Neuronal stem cell (in vitro differentiated cells): ENCODE measurements around the gene ZNF419.
"Not testable (repeated sequence)": the region's sequence is repeated elsewhere in the genome, so short reads cannot be mapped to it uniquely, and the experiment has no call there.

ENCODE experiments used
- DNase-seq: peaks from one replicate; pipeline ENCODE4 v3.0.0-alpha.2; 2013; ENCODE audit warnings: low spot score
- H2AFZ ChIP-seq: one replicate; pipeline ENCODE4 v1.6.1; 2013; ENCODE audit warnings: mild to moderate bottlenecking, low read length, inconsistent platforms
- H2AK5ac ChIP-seq: 2 replicates; pipeline ENCODE4 v1.6.1; 2013; ENCODE audit warnings: low read depth, mild to moderate bottlenecking, inconsistent platforms, low read length, moderate library complexity, mixed read lengths
- H2BK120ac ChIP-seq: 2 replicates; pipeline ENCODE4 v1.6.1; 2013; ENCODE audit warnings: low read depth, mild to moderate bottlenecking, inconsistent platforms, low read length, moderate library complexity, mixed read lengths
- H2BK12ac ChIP-seq: one replicate; pipeline ENCODE4 v1.6.1; 2013; ENCODE audit warnings: low read length, inconsistent platforms
- H2BK15ac ChIP-seq: 2 replicates; pipeline ENCODE4 v1.6.1; 2013; ENCODE audit warnings: mild to moderate bottlenecking, low read length, inconsistent platforms, mixed read lengths
- H2BK5ac ChIP-seq: one replicate; pipeline ENCODE4 v1.6.1; 2013; ENCODE audit warnings: inconsistent platforms, mild to moderate bottlenecking, low read length, moderate library complexity
- H3K14ac ChIP-seq: one replicate; pipeline ENCODE4 v1.6.1; 2013; ENCODE audit warnings: low read length, inconsistent platforms
- H3K18ac ChIP-seq: 2 replicates; pipeline ENCODE4 v1.6.1; 2013; ENCODE audit warnings: low read length, inconsistent platforms
- H3K23ac ChIP-seq: 2 replicates; pipeline ENCODE4 v1.6.1; 2013; ENCODE audit warnings: low read depth, mild to moderate bottlenecking, mixed read lengths, low read length, inconsistent platforms; ENCODE audit not compliant: poor library complexity
- H3K27ac ChIP-seq: replicated peaks from 3 replicates; pipeline ENCODE4 v1.5.1; 2013; ENCODE audit warnings: low read length, inconsistent platforms
- H3K27me3 ChIP-seq, 3 experiments: 2 replicates each; pipeline ENCODE4 v1.6.1; 2013; ENCODE audit warnings: low read length in 3 of 3, mild to moderate bottlenecking in 2 of 3, inconsistent platforms in 1 of 3, low read depth in 1 of 3, mixed read lengths in 1 of 3, moderate library complexity in 1 of 3; ENCODE audit not compliant: control insufficient read depth in 3 of 3, insufficient read depth in 3 of 3
- H3K36me3 ChIP-seq, 2 donors: replicated peaks in 1 of 2; 2 replicates each; pipeline ENCODE4 v1.6.1; 2013; ENCODE audit warnings: low read length in 2 of 2; ENCODE audit not compliant: control insufficient read depth in 2 of 2, insufficient read depth in 2 of 2
- H3K4ac ChIP-seq: 2 replicates; pipeline ENCODE4 v1.6.1; 2013; ENCODE audit warnings: inconsistent platforms, mild to moderate bottlenecking, low read length, moderate library complexity
- H3K4me1 ChIP-seq, 2 donors: 1 replicate in 1 of 2; 2 replicates in 1 of 2; pipeline ENCODE4 v1.6.1; 2013; ENCODE audit warnings: low read length in 2 of 2, low read depth in 1 of 2; ENCODE audit not compliant: control insufficient read depth in 2 of 2, insufficient read depth in 1 of 2
- H3K4me2 ChIP-seq: one replicate; pipeline ENCODE4 v1.6.1; 2013; ENCODE audit warnings: mild to moderate bottlenecking, low read length, inconsistent platforms; ENCODE audit not compliant: insufficient read depth, poor library complexity, severe bottlenecking
- H3K4me3 ChIP-seq, 2 donors: 2 replicates each; pipeline ENCODE4 v1.5.1; 2013; ENCODE audit warnings: low read length in 2 of 2, mild to moderate bottlenecking in 2 of 2, inconsistent platforms in 1 of 2, moderate library complexity in 1 of 2
- H3K79me1 ChIP-seq: one replicate; pipeline ENCODE4 v1.6.1; 2013; ENCODE audit warnings: low read depth, mild to moderate bottlenecking, inconsistent platforms, low read length, moderate library complexity
- H3K9ac ChIP-seq: one replicate; pipeline ENCODE4 v1.6.1; 2013; ENCODE audit warnings: mild to moderate bottlenecking, low read depth, low read length, inconsistent platforms; ENCODE audit not compliant: poor library complexity
- H3K9me3 ChIP-seq, 2 donors: replicated peaks in 1 of 2; 2 replicates each; pipeline versions ENCODE3 to v1.6.1; 2013; ENCODE audit warnings: low read length in 2 of 2, mild to moderate bottlenecking in 2 of 2, inconsistent platforms in 1 of 2, low read depth in 1 of 2, mixed read lengths in 1 of 2, moderate library complexity in 1 of 2; ENCODE audit not compliant: control insufficient read depth in 2 of 2, insufficient read depth in 1 of 2
- H4K8ac ChIP-seq: one replicate; pipeline ENCODE4 v1.6.1; 2013; ENCODE audit warnings: low read depth, mild to moderate bottlenecking, inconsistent platforms, low read length, moderate library complexity
- H4K91ac ChIP-seq: one replicate; pipeline ENCODE4 v1.6.1; 2013; ENCODE audit warnings: low read length, low read depth, mild to moderate bottlenecking, inconsistent platforms; ENCODE audit not compliant: poor library complexity
- WGBS, 2 donors: extraction: QIAGEN DNeasy Blood & Tissue Kit; methylation state at CpG; one replicate each; pipeline ENCODE4 v1.1.7; 2013; ENCODE audit warnings: missing lambda C conversion rate in 2 of 2, mixed read lengths in 1 of 2; ENCODE audit not compliant: insufficient read length in 2 of 2, insufficient replicate concordance in 1 of 2; ENCODE audit errors: extremely low coverage in 2 of 2; 5-methylcytosine and 5-hydroxymethylcytosine counted together

The ZNF419 gene

DNA sequence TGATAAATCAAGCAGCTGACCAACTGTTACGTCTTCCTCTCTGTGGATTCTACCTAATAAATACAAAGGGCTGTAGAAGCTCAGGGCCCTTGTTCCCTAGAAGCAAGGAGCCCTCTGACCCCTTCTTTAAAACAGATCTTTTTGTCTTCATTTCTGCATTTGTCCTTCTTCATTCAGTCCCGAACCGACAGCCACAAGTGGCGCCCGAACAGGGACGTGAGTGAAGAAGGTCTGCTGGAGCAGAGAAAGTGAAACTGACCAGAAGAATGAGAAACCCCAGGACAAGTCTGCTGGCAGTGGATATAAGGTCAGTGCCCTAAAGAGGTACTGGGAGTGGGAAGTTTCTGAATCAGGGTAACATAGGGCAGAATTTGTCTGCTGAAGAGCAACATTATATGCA lies 25.3 kb downstream of the ZNF419 start:
- no peak overlapping the region for H2BK15ac ChIP-seq
- WGBS, 2 donors, result no CpG with 5 or more reads among the region's 6 CpGs

DNA sequence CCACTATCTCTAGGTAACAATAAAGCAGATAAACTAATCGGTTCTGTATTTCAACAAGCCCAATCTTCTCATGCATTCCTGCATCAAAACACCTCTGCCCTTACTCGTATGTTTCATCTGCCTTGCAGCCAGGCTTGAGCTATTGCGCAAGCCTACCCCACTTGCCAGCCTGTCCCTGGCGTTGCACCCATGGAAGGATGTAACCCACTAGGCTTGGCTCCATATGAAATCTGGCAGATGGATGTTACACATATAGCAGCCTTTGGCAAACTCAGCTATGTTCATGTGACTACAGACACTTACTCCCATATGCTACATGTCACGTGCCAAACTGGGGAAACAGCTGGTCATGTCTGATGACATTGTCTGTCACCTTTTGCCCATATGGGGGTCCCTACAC lies 27.7 kb downstream of the ZNF419 start:
- H4K8ac ChIP-seq, result no peak overlapping the region
- H3K4me2 ChIP-seq, result no peak overlapping the region
- no CpG with 5 or more reads among the region's 5 CpGs for WGBS, 2 donors
- no peak overlapping the region for H3K27ac ChIP-seq
- H2AFZ ChIP-seq, result no peak overlapping the region
- no peak overlapping the region for H2BK12ac ChIP-seq
- H3K23ac ChIP-seq, result no peak overlapping the region
- no peaks in the 10 kb centered on the region for H3K79me1 ChIP-seq
- no peak overlapping the region for H2BK15ac ChIP-seq
- no peaks in the 10 kb centered on the region for H3K4me1 ChIP-seq
- H3K4ac ChIP-seq, result no peak overlapping the region
- no peak overlapping the region for H3K4me3 ChIP-seq
- H3K9me3 ChIP-seq, result peaks cover 14 to 42% of the 10 kb centered on the region in 2 donors
- peaks cover 8 to 19% of the 10 kb centered on the region in 2 donors for H3K36me3 ChIP-seq
- no peak for DNase-seq
- no peak overlapping the region for H2AK5ac ChIP-seq
- H2BK5ac ChIP-seq, result no peak overlapping the region
- no peak overlapping the region for H3K14ac ChIP-seq
- H3K27me3 ChIP-seq, result no peaks in the 10 kb centered on the region
- H3K18ac ChIP-seq, result no peak overlapping the region
- no peak overlapping the region for H4K91ac ChIP-seq
- no peak overlapping the region for H2BK120ac ChIP-seq
- H3K9ac ChIP-seq, result no peak overlapping the region

More for the DNA sequence above, 25.3 kb downstream of the ZNF419 start:
- no peak overlapping the region for H3K4me3 ChIP-seq
- no peak for DNase-seq
- H2AK5ac ChIP-seq, result no peak overlapping the region
- H3K79me1 ChIP-seq, result no peaks in the 10 kb centered on the region
- no peak overlapping the region for H2AFZ ChIP-seq
- H3K14ac ChIP-seq, result no peak overlapping the region
- H3K4ac ChIP-seq, result no peak overlapping the region
- peaks cover 14 to 55% of the 10 kb centered on the region in 2 donors for H3K9me3 ChIP-seq
- no peak overlapping the region for H3K18ac ChIP-seq
- H3K36me3 ChIP-seq, result peaks cover 8 to 29% of the 10 kb centered on the region in 2 donors
- H3K23ac ChIP-seq, result no peak overlapping the region
- H4K8ac ChIP-seq, result no peak overlapping the region
- H3K4me1 ChIP-seq, result no peaks in the 10 kb centered on the region
- no peaks in the 10 kb centered on the region for H3K27me3 ChIP-seq
- H3K4me2 ChIP-seq, result no peak overlapping the region
- no peak overlapping the region for H2BK12ac ChIP-seq
- H3K27ac ChIP-seq, result no peak overlapping the region
- no peak overlapping the region for H2BK120ac ChIP-seq
- no peak overlapping the region for H4K91ac ChIP-seq
- no peak overlapping the region for H2BK5ac ChIP-seq
- no peak overlapping the region for H3K9ac ChIP-seq

DNA sequence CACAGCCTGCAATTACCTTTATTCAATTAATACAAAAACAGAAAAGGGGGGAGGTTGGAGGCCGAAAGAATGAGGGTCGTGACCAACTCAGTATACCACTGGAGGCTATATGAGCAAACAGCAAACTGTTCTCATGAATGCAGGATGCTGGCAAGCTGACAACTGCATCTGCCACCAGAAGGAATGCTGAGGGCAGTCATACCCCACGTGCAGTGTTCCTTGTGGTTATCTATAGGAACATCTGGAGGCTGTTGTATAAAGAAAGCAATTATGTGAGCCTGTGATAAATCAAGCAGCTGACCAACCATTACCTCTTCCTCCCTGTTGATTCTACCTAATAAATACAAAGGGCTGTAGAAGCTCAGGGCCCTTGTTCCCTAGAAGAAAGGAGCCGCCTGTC lies 30.5 kb downstream of the ZNF419 start:
- no CpG with 5 or more reads among the region's 4 CpGs for WGBS, 2 donors
- not testable (repeated sequence) for H3K4me1 ChIP-seq, H3K79me1 ChIP-seq, DNase-seq, H2AK5ac ChIP-seq, H2BK5ac ChIP-seq, H2BK12ac ChIP-seq, H3K9ac ChIP-seq, H3K23ac ChIP-seq, H3K27me3 ChIP-seq, H3K4me3 ChIP-seq, H3K18ac ChIP-seq, H2BK120ac ChIP-seq, H2AFZ ChIP-seq, H2BK15ac ChIP-seq, H3K27ac ChIP-seq, H4K91ac ChIP-seq, H3K14ac ChIP-seq, H3K4ac ChIP-seq, H4K8ac ChIP-seq, H3K4me2 ChIP-seq
- Histone ChIP-seq H3K9me3 (peaks cover 10 to 24% of the 10 kb centered on the region in 2 donors), H3K36me3 (peaks cover 8 to 19% of the 10 kb centered on the region in 2 donors)

DNA sequence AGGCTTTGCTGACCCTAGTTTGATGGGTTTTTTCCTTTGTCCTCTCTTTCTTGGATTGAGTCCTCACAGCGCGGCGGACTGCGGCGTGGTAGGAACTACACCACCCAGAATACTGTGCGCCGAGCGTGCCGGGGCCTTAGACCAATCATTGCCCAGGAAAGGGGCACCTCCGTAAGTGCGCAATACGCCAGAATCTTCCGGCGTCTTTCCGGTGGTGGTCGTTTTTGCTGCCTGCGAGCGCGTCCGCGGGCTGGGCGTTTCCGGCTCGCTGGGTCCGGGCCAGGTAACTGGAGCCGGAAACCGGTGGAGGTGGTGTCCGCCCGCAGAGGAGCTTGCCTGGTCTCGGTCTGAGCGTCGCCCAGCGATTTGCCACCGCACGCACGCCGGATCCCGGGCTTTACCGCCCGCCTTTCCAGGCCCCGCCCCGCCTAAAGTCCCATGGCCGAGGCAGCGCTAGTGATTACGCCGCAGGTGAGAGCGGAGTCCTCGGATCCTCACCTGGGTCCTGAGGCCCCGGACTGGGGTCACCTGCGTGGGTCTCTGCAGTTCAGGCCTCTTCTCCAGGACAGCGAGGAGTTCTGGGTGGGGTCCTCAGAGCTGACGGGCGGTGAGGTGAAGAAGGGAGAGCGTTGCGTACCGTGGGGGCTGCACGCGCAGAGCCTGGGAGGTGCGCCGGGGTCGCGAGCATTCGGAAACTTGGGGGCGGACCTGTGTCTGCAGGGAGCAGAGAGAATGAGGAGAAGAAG lies 39.8 kb downstream of the ZNF419 start, which contains the start of gene ZNF549:
ZNF549 (plus strand) TSS at position 221 of the 746 bp plus-strand sequence; CDS start at position 439, 218 bp downstream.
- Histone ChIP-seq H2AK5ac (no peak within 1 kb of the TSS), H2BK120ac (no peak within 1 kb of the TSS), H3K27ac (peak within 1 kb of the TSS; percentile 71), H3K18ac (peak within 1 kb of the TSS; percentile 93), H3K36me3 (peaks cover 3 to 25% of the 10 kb centered on the region in 2 donors), H3K4me3 (peak within 1 kb of the TSS; percentile 83 to 99), H2BK15ac (no peak within 1 kb of the TSS), H2BK12ac (no peak within 1 kb of the TSS), H3K14ac (peak within 1 kb of the TSS; percentile 73), H3K23ac (no peak within 1 kb of the TSS), H3K4me2 (peak within 1 kb of the TSS; percentile 80), H3K27me3 (no peaks in the 10 kb centered on the region), H3K4me1 (peaks cover 0 to 5% of the 10 kb centered on the region in 2 donors), H2AFZ (peak within 1 kb of the TSS; percentile 97), H3K9me3 (peaks cover 3 to 26% of the 10 kb centered on the region in 2 donors), H2BK5ac (peak within 1 kb of the TSS; percentile 0), H4K8ac (no peak within 1 kb of the TSS), H3K79me1 (peaks cover 4% of the 10 kb centered on the region), H3K9ac (peak within 1 kb of the TSS; percentile 96), H3K4ac (no peak within 1 kb of the TSS), H4K91ac (no peak within 1 kb of the TSS)
- WGBS, 2 donors, result no CpG with 5 or more reads among the region's 64 CpGs
- DNase-seq, result peak; percentile 84
